Lower leg skin (tissue), 4 donors: ENCODE measurements around the gene H2AZ1. TPM values are rescaled to one million over a fixed set of nuclear protein-coding genes. Genes with fewer than 3 reads are reported as not detected.

Experiments
- DNase-seq, 2 donors: peaks; one replicate each; pipeline ENCODE4 v3.0.0-alpha.2; 2019; ENCODE audit warnings: low spot score in 2 of 2
- H3K4me3 ChIP-seq: fragments of 200-600 bp; sonication (generic); 2 replicates; pipeline ENCODE4 v1.5.1; 2017; ENCODE audit warnings: mild to moderate bottlenecking, low read depth; ENCODE audit not compliant: poor library complexity, severe bottlenecking
- CTCF ChIP-seq, 3 donors: fragments of 450-650 bp; IDR thresholded peaks; one replicate each; pipeline ENCODE4 v1.5.1; 2016; ENCODE audit warnings: antibody characterized with exemption in 3 of 3, mild to moderate bottlenecking in 3 of 3, moderate library complexity in 2 of 3
- POLR2A ChIP-seq, 2 donors: fragments of 450-650 bp; IDR thresholded peaks; one replicate each; pipeline ENCODE4 v1.6.1; 2016 to 2017; ENCODE audit warnings: antibody characterized with exemption in 2 of 2, mild to moderate bottlenecking in 1 of 2, moderate library complexity in 1 of 2
- WGBS, 2 donors: methylation state at CpG; one replicate each; pipeline ENCODE4 v1.1.5; 2018; 5-methylcytosine and 5-hydroxymethylcytosine counted together
- intact Hi-C: fragments of 100-400 bp; cut with DNase I; formaldehyde crosslinking; loops from one replicate; pipeline ENCODE4 v1.15.0; 2023; ENCODE audit warnings: low total_unique reads
- total RNA-seq, 4 donors: library from RNA; depleted of rRNA; stranded (reverse); fragments of >200 nt; gene quantifications; one replicate each; pipeline ENCODE4 v1.1.0, GENCODE V29; 2016

Gene H2AZ1
- total RNA-seq, 4 donors from 2014 or later, result 115 to 243 (median 130) TPM

- intact Hi-C loops, result loop anchor here (10.0 kb wide), 1 partner anchor 49 kb away; the partner anchor contains the start of gene LAMTOR3
- no peak overlapping the region for H3K4me3 ChIP-seq
- WGBS, 2 donors, result 77 to 81% methylated on average over 2 of the region's 2 CpGs
- no peak for TF ChIP-seq CTCF (IDR thresholded peaks at IDR 0.05)
- TF ChIP-seq POLR2A (IDR thresholded peaks at IDR 0.05), result no peak
- no peak for DNase-seq
Measured at GRCh38 chr4:99943904-99944437, 6.1 kb downstream of the H2AZ1 start.

DNA sequence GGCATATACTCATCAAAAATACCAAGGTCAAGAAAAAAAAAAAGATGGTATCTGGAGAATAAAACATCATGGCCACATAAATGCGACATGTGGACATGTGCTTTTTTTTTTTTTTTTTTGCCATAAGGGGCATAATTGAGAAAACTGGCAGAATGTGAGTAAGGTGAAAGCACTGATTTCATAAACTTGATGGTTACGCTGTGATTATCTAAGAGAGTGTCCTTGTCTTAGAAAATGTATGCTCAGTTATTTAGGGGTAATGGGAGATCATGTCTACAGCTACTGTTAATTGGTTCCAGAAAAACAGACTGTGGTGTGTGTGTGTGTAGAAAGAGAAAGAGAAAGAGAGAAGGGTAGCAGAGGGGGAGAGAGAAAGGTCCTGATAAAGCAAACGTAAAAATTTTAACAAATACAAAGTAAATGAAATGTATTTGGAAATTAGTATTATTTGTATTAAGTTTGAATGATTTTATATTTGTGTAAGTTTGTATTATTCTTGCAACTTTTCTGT, 11.8 kb downstream of the H2AZ1 start:
- 89 to 93% methylated on average over 3 of the region's 3 CpGs for WGBS, 2 donors
- intact Hi-C loops, result no loop called here
- no peak for TF ChIP-seq CTCF (IDR thresholded peaks at IDR 0.05)
- TF ChIP-seq POLR2A (IDR thresholded peaks at IDR 0.05), result no peak
- no peak overlapping the region for H3K4me3 ChIP-seq
- no peak for DNase-seq

DNA sequence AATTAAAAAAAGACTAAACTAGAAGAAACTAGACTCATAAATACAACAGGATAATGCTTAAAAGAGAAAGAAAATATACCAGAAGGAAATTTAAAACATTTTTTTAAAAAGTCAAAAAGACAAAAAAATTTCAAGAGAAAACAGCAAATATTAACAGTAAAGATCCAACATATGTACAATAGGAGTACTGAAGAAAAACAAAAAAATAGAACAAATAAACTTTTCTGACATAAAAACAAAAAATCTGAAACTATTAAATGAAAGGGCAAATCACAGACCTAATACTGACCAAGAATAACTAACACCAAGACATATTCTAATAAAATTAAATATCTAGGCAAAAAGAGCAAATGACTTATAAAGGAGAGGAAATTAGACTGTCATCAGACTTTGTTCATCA, 15.2 kb downstream of the H2AZ1 start:
- H3K4me3 ChIP-seq, result no peak overlapping the region
- DNase-seq, result no peak
- TF ChIP-seq CTCF (IDR thresholded peaks at IDR 0.05) (no peak), POLR2A (IDR thresholded peaks at IDR 0.05) (no peak)
- intact Hi-C loops, result no loop called here

GRCh38 chr4:99927566-99927965, 22.5 kb downstream of the H2AZ1 start:
- no peak for DNase-seq
- WGBS, 2 donors, result 89 to 92% methylated on average over 2 of the region's 2 CpGs
- intact Hi-C loops, result no loop called here
- TF ChIP-seq CTCF (IDR thresholded peaks at IDR 0.05), result no peak
- no peak for TF ChIP-seq POLR2A (IDR thresholded peaks at IDR 0.05)
- H3K4me3 ChIP-seq, result no peak overlapping the region

DNA sequence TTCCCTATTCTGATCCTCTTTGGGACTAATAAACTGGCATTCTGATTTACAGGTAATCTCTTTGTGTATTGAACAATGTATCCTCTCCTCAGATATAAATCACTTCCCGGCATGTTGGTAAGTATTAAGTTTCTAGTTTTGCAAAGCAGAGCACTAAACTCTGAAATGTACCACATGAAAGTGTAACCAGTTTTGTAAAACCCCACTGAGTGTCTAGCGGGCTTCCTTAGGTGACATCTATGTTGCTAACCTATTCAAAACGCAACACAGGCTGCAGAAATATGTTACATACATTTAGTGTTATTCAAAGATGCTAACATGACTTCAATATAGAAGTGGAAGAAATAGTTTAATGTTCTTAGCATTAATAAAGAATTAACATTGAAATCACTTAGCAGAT, 28.9 kb downstream of the H2AZ1 start:
- intact Hi-C loops, result no loop called here
- 99% methylated on average over 3 of the region's 3 CpGs for WGBS, 2 donors
- DNase-seq, result no peak
- H3K4me3 ChIP-seq, result no peak overlapping the region
- TF ChIP-seq POLR2A (IDR thresholded peaks at IDR 0.05) (no peak), CTCF (IDR thresholded peaks at IDR 0.05) (no peak)

GRCh38 chr4:99918656-99919055, 31.4 kb downstream of the H2AZ1 start:
- intact Hi-C loops, result no loop called here
- H3K4me3 ChIP-seq, result no peak overlapping the region
- WGBS, 2 donors, result 98% methylated on average over 2 of the region's 2 CpGs
- DNase-seq, result no peak
- no peak for TF ChIP-seq CTCF (IDR thresholded peaks at IDR 0.05)
- TF ChIP-seq POLR2A (IDR thresholded peaks at IDR 0.05), result no peak
